A549 (cell line): ENCODE measurements around the gene B4GALT7. TPM values are rescaled to one million over a fixed set of nuclear protein-coding genes. Genes with fewer than 3 reads are reported as not detected.

Source experiments
- ATAC-seq, 2 experiments: fragments of 200-7000 bp in 1 of 2; fragments of >200 bp in 1 of 2; cut with Nextera tagmentation in 1 of 2; cut with Tn5 transposase in 1 of 2; 3 replicates each; pipeline versions ENCODE4 v1.8.0 to v1.9.1; 2018 to 2020; ENCODE audit warnings: mild to moderate bottlenecking in 1 of 2, moderate library complexity in 1 of 2
- CTCF ChIA-PET: fragments of 300-600 bp; sonication (Branson Sonifier 250); formaldehyde crosslinking; extraction: SDS; loops from one replicate; lab custom pipeline; 2021; ENCODE audit warnings: antibody characterized with exemption, inconsistent platforms; lab: Yijun Ruan, JAX
- POLR2A ChIA-PET: fragments of 350-600 bp; formaldehyde crosslinking; extraction: SDS; loops from one replicate; lab custom pipeline; 2021; ENCODE audit warnings: antibody characterized with exemption, inconsistent platforms; lab: Yijun Ruan, JAX
- DNase-seq, 2 experiments: peaks; one replicate each; pipeline versions ENCODE4 v3.0.0 to v3.0.0-alpha.2; 2011 to 2016; ENCODE audit warnings: low read depth in 1 of 2, low spot score in 1 of 2
- FAIRE-seq: peaks from 2 replicates; lab custom pipeline; 2011; peaks lifted over from hg19 to GRCh38; lab: Jason Lieb, UNC
- H3K27ac ChIP-seq, 2 experiments: fragments of >200 bp; sonication (Bioruptor Twin); formaldehyde crosslinking; 3 replicates each; pipeline ENCODE4 v1.5.1; 2016 to 2017
- H3K4me1 ChIP-seq: fragments of >200 bp; sonication (Bioruptor Twin); formaldehyde crosslinking; 3 replicates; pipeline ENCODE4 v1.6.1; 2016
- H3K4me2 ChIP-seq: fragments of >200 bp; sonication (Bioruptor Twin); formaldehyde crosslinking; 3 replicates; pipeline ENCODE4 v1.6.1; 2016
- H3K4me3 ChIP-seq: fragments of >200 bp; sonication (Bioruptor Twin); formaldehyde crosslinking; 3 replicates; pipeline ENCODE4 v1.5.1; 2016
- H3K9me3 ChIP-seq: fragments of >200 bp; sonication (Bioruptor Twin); formaldehyde crosslinking; 3 replicates; pipeline ENCODE4 v1.6.1; 2016
- BHLHE40 ChIP-seq: IDR thresholded peaks from 2 replicates; pipeline ENCODE4 v1.6.1; 2012; ENCODE audit warnings: low read depth, low read length, inconsistent platforms
- CBX8 ChIP-seq: fragments of 200-600 bp; sonication (generic); IDR thresholded peaks from 2 replicates; pipeline ENCODE4 v1.6.1; 2016
- EHMT2 ChIP-seq: fragments of 200-600 bp; sonication (generic); IDR thresholded peaks from 2 replicates; pipeline ENCODE4 v1.6.1; 2016; ENCODE audit warnings: antibody characterized with exemption, low read depth, mild to moderate bottlenecking, moderate library complexity
- EP300 ChIP-seq, 2 experiments: fragments of >200 bp; sonication (Bioruptor Twin); formaldehyde crosslinking; IDR thresholded peaks; 2 replicates in 1 of 2; 3 replicates in 1 of 2; pipeline ENCODE4 v1.6.1; 2016 to 2017
- FOSB ChIP-seq: fragments of 250-450 bp; sonication (Bioruptor Pico); IDR thresholded peaks from 2 replicates; pipeline ENCODE4 v1.5.0; 2020; ENCODE audit warnings: mild to moderate bottlenecking, moderate library complexity
- FOSL2 ChIP-seq, 2 experiments: fragments of 450-650 bp in 1 of 2; fragments of >200 bp in 1 of 2; sonication (Bioruptor Twin) in 1 of 2; formaldehyde crosslinking; IDR thresholded peaks; 2 replicates each; pipeline versions ENCODE4 v1.5.0 to v1.6.1; 2016 to 2020; ENCODE audit warnings: mild to moderate bottlenecking in 1 of 2, moderate library complexity in 1 of 2
- FOXS1 ChIP-seq: fragments of 250-450 bp; sonication (Bioruptor Pico); IDR thresholded peaks from 2 replicates; pipeline ENCODE4 v1.5.0; 2020; ENCODE audit warnings: mild to moderate bottlenecking, moderate library complexity
- HOXB5 ChIP-seq: fragments of 250-450 bp; sonication (Bioruptor Pico); IDR thresholded peaks from 2 replicates; pipeline ENCODE4 v1.5.0; 2020; ENCODE audit warnings: mild to moderate bottlenecking, moderate library complexity
- JUN ChIP-seq, 2 experiments: fragments of >200 bp; sonication (Bioruptor Twin); formaldehyde crosslinking; IDR thresholded peaks; 2 replicates in 1 of 2; 3 replicates in 1 of 2; pipeline ENCODE4 v1.6.1; 2016 to 2017
- MAZ ChIP-seq: fragments of 150-350 bp; IDR thresholded peaks from 2 replicates; pipeline ENCODE4 v1.6.1; 2014; ENCODE audit warnings: antibody characterized with exemption, low read depth, low read length, borderline replicate concordance
- NR3C1 ChIP-seq: fragments of >200 bp; sonication (Bioruptor Twin); formaldehyde crosslinking; IDR thresholded peaks from 3 replicates; pipeline ENCODE4 v1.6.1; 2017
- POLR2AphosphoS2 ChIP-seq: conservative IDR thresholded peaks from 2 replicates; pipeline ENCODE4 v1.6.1; 2012; ENCODE audit warnings: low read length, improper control_type of control experiment, inconsistent platforms
- RAD21 ChIP-seq, 2 experiments: fragments of >200 bp in 1 of 2; sonication (Bioruptor Twin) in 1 of 2; formaldehyde crosslinking in 1 of 2; IDR thresholded peaks in 1 of 2; conservative IDR thresholded peaks in 1 of 2; 2 replicates in 1 of 2; 3 replicates in 1 of 2; pipeline ENCODE4 v1.6.1; 2012 to 2018; ENCODE audit warnings: inconsistent platforms in 1 of 2
- RFX5 ChIP-seq: fragments of 450-650 bp; IDR thresholded peaks from 2 replicates; pipeline ENCODE4 v1.7.1; 2014; ENCODE audit warnings: antibody characterized with exemption, mild to moderate bottlenecking, moderate library complexity
- RNF2 ChIP-seq: fragments of 200-600 bp; sonication (generic); IDR thresholded peaks from 2 replicates; pipeline ENCODE4 v1.6.1; 2016; ENCODE audit warnings: low read depth, mild to moderate bottlenecking, antibody characterized with exemption, moderate library complexity, borderline replicate concordance
- TP53 ChIP-seq: fragments of 250-450 bp; sonication (Bioruptor Pico); IDR thresholded peaks from 2 replicates; pipeline ENCODE4 v1.5.0; 2021; ENCODE audit warnings: mild to moderate bottlenecking, moderate library complexity
- ZC3H11A ChIP-seq: fragments of 450-650 bp; IDR thresholded peaks from 2 replicates; pipeline ENCODE4 v1.6.1; 2014; ENCODE audit warnings: antibody characterized with exemption, mild to moderate bottlenecking
- ZFP36 ChIP-seq: fragments of 450-650 bp; IDR thresholded peaks from 2 replicates; pipeline ENCODE4 v1.6.1; 2014; ENCODE audit warnings: borderline replicate concordance; ENCODE audit not compliant: partially characterized antibody
- ZNF302 ChIP-seq: fragments of 250-450 bp; sonication (Bioruptor Pico); IDR thresholded peaks from 2 replicates; pipeline ENCODE4 v1.9.0; 2021; ENCODE audit warnings: inconsistent platforms, mild to moderate bottlenecking, moderate library complexity
- WGBS: methylation state at CpG from one replicate; pipeline ENCODE4 v1.1.6; 2017; ENCODE audit errors: missing lambda C conversion rate; 5-methylcytosine and 5-hydroxymethylcytosine counted together
- polyA plus RNA-seq, 4 experiments: library from polyadenylated mRNA; depleted of rRNA in 3 of 4; stranded (reverse); fragments of >200 nt; fragmentation: RNase III in 1 of 4; extraction: RNeasy Plus Mini Kit Qiagen cat#74134 plus additional on column Dnase treatment in 1 of 4; gene quantifications; 2 replicates in 3 of 4; 3 replicates in 1 of 4; pipeline ENCODE4 v1.2.3, GENCODE V29; 2011 to 2017
- TF ChIP-seq, protein P1 (sequence below): fragments of 450-650 bp; IDR thresholded peaks from 2 replicates; pipeline ENCODE4 v1.6.1; 2014; ENCODE audit warnings: antibody characterized with exemption
- TF ChIP-seq, protein P2 (sequence below): IDR thresholded peaks from 2 replicates; pipeline ENCODE4 v1.6.1; 2012
- TF ChIP-seq, protein P3 (sequence below): fragments of >200 bp; sonication (Bioruptor Twin); formaldehyde crosslinking; IDR thresholded peaks from 3 replicates; pipeline ENCODE4 v1.6.1; 2016
- TF ChIP-seq, protein P4 (sequence below): fragments of 150-350 bp; IDR thresholded peaks from 2 replicates; pipeline ENCODE4 v1.6.1; 2014; ENCODE audit warnings: low read depth, mild to moderate bottlenecking, low read length
- TF ChIP-seq, protein P5 (sequence below): fragments of 250-450 bp; sonication (Bioruptor Pico); IDR thresholded peaks from 2 replicates; pipeline ENCODE4 v1.5.0; 2021; ENCODE audit warnings: mild to moderate bottlenecking, moderate library complexity, borderline replicate concordance
- TF ChIP-seq, protein P6 (sequence below): fragments of 200-600 bp; sonication (generic); IDR thresholded peaks from 2 replicates; pipeline ENCODE4 v1.6.1; 2016; ENCODE audit warnings: antibody characterized with exemption, mild to moderate bottlenecking, moderate library complexity

Gene B4GALT7
- polyA plus RNA-seq, 2 of the 4 experiments (the other 2 are of a cell fraction) = 13.0 to 18.0 TPM

DNA sequence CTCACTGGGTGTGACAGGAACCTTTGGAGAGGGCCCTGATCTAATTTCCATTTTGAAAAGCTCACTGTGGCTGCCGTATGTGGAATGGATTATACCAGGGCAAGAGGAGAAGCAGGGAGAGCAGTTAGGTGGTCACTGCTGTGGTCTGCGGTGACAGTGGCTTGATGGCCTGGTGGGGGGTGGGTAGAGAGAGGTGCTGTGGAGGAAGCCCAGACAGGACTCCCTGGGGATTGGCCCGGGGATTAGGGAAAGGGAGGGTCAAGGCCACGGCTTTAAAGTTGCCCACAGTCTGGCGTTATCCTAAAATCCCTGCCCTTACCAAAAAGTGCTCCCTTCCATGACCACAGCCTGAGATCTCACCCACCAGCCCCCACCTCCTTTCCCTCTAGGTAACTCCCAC is 4.7 kb downstream of the B4GALT7 start:
- DNase-seq (no peak), ATAC-seq (no peak), FAIRE-seq (no peak)
- Histone ChIP-seq H3K4me1 (peaks cover 18% of the 10 kb centered on the region; the same call in 2 of the 3 replicates), H3K4me3 (no peak overlapping the region), H3K27ac (no peak overlapping the region), H3K9me3 (no peaks in the 10 kb centered on the region), H3K4me2 (no peak overlapping the region)
- TF ChIP-seq, protein P1, sequence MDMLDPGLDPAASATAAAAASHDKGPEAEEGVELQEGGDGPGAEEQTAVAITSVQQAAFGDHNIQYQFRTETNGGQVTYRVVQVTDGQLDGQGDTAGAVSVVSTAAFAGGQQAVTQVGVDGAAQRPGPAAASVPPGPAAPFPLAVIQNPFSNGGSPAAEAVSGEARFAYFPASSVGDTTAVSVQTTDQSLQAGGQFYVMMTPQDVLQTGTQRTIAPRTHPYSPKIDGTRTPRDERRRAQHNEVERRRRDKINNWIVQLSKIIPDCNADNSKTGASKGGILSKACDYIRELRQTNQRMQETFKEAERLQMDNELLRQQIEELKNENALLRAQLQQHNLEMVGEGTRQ = no peak
- TF ChIP-seq JUN (IDR thresholded peaks at IDR 0.05) = no peak
- TF ChIP-seq RFX5 = no peak
- WGBS = 86% methylated on average over 5 of the region's 5 CpGs
- CTCF ChIA-PET = interaction anchor here (0.5 kb wide), 1 partner anchor 119 kb away, joined by 3 read pairs; no protein-coding TSS in a partner anchor
- POLR2A ChIA-PET = no interaction called here

DNA sequence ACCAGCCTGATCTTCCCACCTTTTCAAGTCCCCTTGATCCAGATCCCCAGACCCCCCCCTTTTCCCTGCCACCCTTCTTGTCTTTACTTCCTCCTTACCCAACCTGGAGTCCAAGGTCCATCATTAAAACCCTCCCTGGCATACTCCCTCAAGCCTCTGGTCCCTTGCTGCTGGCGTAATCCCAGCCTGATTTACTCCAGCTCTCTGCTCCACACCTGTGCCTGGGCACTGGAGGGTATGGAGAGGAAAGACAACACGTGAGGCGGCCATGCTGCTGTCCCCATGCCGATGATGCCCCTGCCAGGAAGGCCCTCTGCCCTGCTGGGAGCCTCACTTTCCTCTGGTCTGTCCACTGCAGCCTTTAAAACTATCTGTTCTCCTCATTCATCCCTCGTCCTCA is 5.1 kb downstream of the B4GALT7 start:
- no peak overlapping the region for H3K4me2 ChIP-seq
- FAIRE-seq = no peak
- no peak for ATAC-seq

DNA sequence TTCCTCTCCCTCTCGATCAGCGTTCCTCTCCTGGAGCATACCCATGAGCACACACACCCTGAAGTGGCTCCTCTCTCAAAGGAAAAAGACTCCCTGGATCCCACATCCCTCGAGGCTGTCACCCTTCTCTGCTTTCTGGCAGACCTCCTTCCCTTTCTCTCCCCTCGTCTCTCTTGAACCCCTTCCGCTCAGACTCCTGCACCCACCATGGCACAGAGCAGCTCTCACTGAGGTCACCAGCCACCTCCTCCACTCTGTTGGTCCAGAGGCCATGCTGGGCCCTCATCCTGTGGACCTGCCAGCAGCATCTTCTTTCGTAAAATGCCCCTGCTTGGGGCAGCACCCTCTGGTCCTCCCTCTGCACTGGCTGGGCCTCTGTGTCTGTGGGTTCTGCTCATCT is 5.7 kb downstream of the B4GALT7 start:
- no peak for FAIRE-seq
- no peak for ATAC-seq
- TF ChIP-seq ZNF302 (CRISPR knock-in tag) (no peak), FOXS1 (no peak), FOSB (no peak), HOXB5 (CRISPR knock-in tag) (no peak), POLR2AphosphoS2 (no peak), ZC3H11A (no peak), ZFP36 (no peak), TP53 (CRISPR knock-in tag) (no peak), MAZ (no peak), RFX5 (no peak), RAD21 (conservative IDR thresholded peaks at IDR 0.05 in 1 of 2, IDR thresholded peaks at IDR 0.05 in 1 of 2) (no peak), CBX8 (no peak)
- TF ChIP-seq, protein P2, sequence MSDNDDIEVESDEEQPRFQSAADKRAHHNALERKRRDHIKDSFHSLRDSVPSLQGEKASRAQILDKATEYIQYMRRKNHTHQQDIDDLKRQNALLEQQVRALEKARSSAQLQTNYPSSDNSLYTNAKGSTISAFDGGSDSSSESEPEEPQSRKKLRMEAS = no peak
- TF ChIP-seq, protein P3, sequence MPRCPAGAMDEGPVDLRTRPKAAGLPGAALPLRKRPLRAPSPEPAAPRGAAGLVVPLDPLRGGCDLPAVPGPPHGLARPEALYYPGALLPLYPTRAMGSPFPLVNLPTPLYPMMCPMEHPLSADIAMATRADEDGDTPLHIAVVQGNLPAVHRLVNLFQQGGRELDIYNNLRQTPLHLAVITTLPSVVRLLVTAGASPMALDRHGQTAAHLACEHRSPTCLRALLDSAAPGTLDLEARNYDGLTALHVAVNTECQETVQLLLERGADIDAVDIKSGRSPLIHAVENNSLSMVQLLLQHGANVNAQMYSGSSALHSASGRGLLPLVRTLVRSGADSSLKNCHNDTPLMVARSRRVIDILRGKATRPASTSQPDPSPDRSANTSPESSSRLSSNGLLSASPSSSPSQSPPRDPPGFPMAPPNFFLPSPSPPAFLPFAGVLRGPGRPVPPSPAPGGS = no peak
- TF ChIP-seq, protein P4, sequence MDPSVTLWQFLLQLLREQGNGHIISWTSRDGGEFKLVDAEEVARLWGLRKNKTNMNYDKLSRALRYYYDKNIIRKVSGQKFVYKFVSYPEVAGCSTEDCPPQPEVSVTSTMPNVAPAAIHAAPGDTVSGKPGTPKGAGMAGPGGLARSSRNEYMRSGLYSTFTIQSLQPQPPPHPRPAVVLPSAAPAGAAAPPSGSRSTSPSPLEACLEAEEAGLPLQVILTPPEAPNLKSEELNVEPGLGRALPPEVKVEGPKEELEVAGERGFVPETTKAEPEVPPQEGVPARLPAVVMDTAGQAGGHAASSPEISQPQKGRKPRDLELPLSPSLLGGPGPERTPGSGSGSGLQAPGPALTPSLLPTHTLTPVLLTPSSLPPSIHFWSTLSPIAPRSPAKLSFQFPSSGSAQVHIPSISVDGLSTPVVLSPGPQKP = no peak

More for the DNA sequence above, 5.1 kb downstream of the B4GALT7 start:
- no peak overlapping the region for H3K4me3 ChIP-seq
- no peaks in the 10 kb centered on the region for H3K9me3 ChIP-seq
- ChIA-PET CTCF (interaction anchor here (0.5 kb wide), 1 partner anchor 119 kb away, joined by 3 read pairs; no protein-coding TSS in a partner anchor), POLR2A (no interaction called here)
- no peak for TF ChIP-seq RNF2
- TF ChIP-seq NR3C1 = no peak
- TF ChIP-seq CBX8 = no peak
- TF ChIP-seq, protein P5, sequence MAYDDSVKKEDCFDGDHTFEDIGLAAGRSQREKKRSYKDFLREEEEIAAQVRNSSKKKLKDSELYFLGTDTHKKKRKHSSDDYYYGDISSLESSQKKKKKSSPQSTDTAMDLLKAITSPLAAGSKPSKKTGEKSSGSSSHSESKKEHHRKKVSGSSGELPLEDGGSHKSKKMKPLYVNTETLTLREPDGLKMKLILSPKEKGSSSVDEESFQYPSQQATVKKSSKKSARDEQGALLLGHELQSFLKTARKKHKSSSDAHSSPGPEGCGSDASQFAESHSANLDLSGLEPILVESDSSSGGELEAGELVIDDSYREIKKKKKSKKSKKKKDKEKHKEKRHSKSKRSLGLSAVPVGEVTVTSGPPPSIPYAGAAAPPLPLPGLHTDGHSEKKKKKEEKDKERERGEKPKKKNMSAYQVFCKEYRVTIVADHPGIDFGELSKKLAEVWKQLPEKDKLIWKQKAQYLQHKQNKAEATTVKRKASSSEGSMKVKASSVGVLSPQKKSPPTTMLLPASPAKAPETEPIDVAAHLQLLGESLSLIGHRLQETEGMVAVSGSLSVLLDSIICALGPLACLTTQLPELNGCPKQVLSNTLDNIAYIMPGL (CRISPR knock-in tag) = no peak
- no peak for TF ChIP-seq FOSL2 (IDR thresholded peaks at IDR 0.05)
- TF ChIP-seq FOSL2 (CRISPR knock-in tag; IDR thresholded peaks at IDR 0.05) = no peak
- no peak for TF ChIP-seq EP300 (IDR thresholded peaks at IDR 0.05)
- no peak for TF ChIP-seq JUN (IDR thresholded peaks at IDR 0.05)
- TF ChIP-seq, protein P6, sequence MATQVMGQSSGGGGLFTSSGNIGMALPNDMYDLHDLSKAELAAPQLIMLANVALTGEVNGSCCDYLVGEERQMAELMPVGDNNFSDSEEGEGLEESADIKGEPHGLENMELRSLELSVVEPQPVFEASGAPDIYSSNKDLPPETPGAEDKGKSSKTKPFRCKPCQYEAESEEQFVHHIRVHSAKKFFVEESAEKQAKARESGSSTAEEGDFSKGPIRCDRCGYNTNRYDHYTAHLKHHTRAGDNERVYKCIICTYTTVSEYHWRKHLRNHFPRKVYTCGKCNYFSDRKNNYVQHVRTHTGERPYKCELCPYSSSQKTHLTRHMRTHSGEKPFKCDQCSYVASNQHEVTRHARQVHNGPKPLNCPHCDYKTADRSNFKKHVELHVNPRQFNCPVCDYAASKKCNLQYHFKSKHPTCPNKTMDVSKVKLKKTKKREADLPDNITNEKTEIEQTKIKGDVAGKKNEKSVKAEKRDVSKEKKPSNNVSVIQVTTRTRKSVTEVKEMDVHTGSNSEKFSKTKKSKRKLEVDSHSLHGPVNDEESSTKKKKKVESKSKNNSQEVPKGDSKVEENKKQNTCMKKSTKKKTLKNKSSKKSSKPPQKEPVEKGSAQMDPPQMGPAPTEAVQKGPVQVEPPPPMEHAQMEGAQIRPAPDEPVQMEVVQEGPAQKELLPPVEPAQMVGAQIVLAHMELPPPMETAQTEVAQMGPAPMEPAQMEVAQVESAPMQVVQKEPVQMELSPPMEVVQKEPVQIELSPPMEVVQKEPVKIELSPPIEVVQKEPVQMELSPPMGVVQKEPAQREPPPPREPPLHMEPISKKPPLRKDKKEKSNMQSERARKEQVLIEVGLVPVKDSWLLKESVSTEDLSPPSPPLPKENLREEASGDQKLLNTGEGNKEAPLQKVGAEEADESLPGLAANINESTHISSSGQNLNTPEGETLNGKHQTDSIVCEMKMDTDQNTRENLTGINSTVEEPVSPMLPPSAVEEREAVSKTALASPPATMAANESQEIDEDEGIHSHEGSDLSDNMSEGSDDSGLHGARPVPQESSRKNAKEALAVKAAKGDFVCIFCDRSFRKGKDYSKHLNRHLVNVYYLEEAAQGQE = no peak
- no peak for TF ChIP-seq ZNF302 (CRISPR knock-in tag)
- TF ChIP-seq ZFP36 = no peak
- TF ChIP-seq EHMT2 = no peak
- TF ChIP-seq BHLHE40 = no peak
- 72% methylated on average over 5 of the region's 5 CpGs for WGBS
- peaks cover 18% of the 10 kb centered on the region; the same call in 2 of the 3 replicates for H3K4me1 ChIP-seq
- no peak for DNase-seq
- H3K27ac ChIP-seq = no peak overlapping the region

More for the DNA sequence above, 5.7 kb downstream of the B4GALT7 start:
- CTCF ChIA-PET = no interaction called here
- DNase-seq = no peak
- Histone ChIP-seq H3K4me3 (no peak overlapping the region), H3K9me3 (no peaks in the 10 kb centered on the region), H3K27ac (no peak overlapping the region), H3K4me1 (peaks cover 18% of the 10 kb centered on the region; the same call in 2 of the 3 replicates), H3K4me2 (no peak overlapping the region)
- POLR2A ChIA-PET = no interaction called here
- WGBS = 91% methylated on average over 6 of the region's 6 CpGs
